Liver (tissue), 9 donors: ENCODE results near the gene DUSP16. TPM values are rescaled to one million over a fixed set of nuclear protein-coding genes. Genes with fewer than 3 reads are reported as not detected.

Source experiments
- DNase-seq: peaks from one replicate; pipeline ENCODE4 v3.0.0-alpha.2; 2017; ENCODE audit warnings: low spot score
- H3K27ac ChIP-seq, 2 donors: one replicate each; pipeline ENCODE4 v1.7.0; 2013; ENCODE audit warnings: inconsistent platforms in 2 of 2, low read length in 2 of 2, control low read depth in 1 of 2, low read depth in 1 of 2, mild to moderate bottlenecking in 1 of 2
- H3K27me3 ChIP-seq, 4 donors: one replicate each; pipeline versions ENCODE4 v1.6.1 to v1.7.0; 2013; ENCODE audit warnings: low read length in 3 of 4, inconsistent platforms in 1 of 4, mild to moderate bottlenecking in 1 of 4, moderate library complexity in 1 of 4; ENCODE audit not compliant: control insufficient read depth in 4 of 4, insufficient read depth in 4 of 4
- H3K36me3 ChIP-seq, 4 donors: one replicate each; pipeline versions ENCODE4 v1.6.1 to v1.7.0; 2013; ENCODE audit warnings: low read length in 3 of 4, mild to moderate bottlenecking in 3 of 4, low read depth in 1 of 4, moderate library complexity in 1 of 4; ENCODE audit not compliant: control insufficient read depth in 4 of 4, insufficient read depth in 3 of 4
- H3K4me1 ChIP-seq, 4 donors: one replicate each; pipeline versions ENCODE4 v1.6.1 to v1.7.0; 2013; ENCODE audit warnings: low read length in 3 of 4, mild to moderate bottlenecking in 3 of 4, moderate library complexity in 1 of 4; ENCODE audit not compliant: control insufficient read depth in 4 of 4, insufficient read depth in 4 of 4
- H3K4me3 ChIP-seq, 3 donors: one replicate each; pipeline versions ENCODE4 v1.6.1 to v1.7.0; 2013; ENCODE audit warnings: low read length in 3 of 3, control low read depth in 1 of 3, low read depth in 1 of 3, mild to moderate bottlenecking in 1 of 3
- H3K9ac ChIP-seq, 2 donors: one replicate each; pipeline ENCODE4 v1.7.0; 2013; ENCODE audit warnings: low read length in 2 of 2, mild to moderate bottlenecking in 2 of 2, moderate library complexity in 2 of 2, control low read depth in 1 of 2, low read depth in 1 of 2
- H3K9me3 ChIP-seq, 4 donors: one replicate each; pipeline versions ENCODE4 v1.6.1 to v1.7.0; 2013; ENCODE audit warnings: low read length in 3 of 4; ENCODE audit not compliant: control insufficient read depth in 4 of 4
- EGR1 ChIP-seq, 2 donors: IDR thresholded peaks; 2 replicates each; pipeline ENCODE4 v1.6.1; 2016 to 2018; ENCODE audit warnings: antibody characterized with exemption in 2 of 2, low read depth in 2 of 2
- FOXA1 ChIP-seq: IDR thresholded peaks from 2 replicates; pipeline ENCODE4 v1.6.1; 2016; ENCODE audit warnings: antibody characterized with exemption
- FOXA2 ChIP-seq: IDR thresholded peaks from 2 replicates; pipeline ENCODE4 v1.6.1; 2016; ENCODE audit warnings: antibody characterized with exemption
- HNF4A ChIP-seq, 2 donors: conservative IDR thresholded peaks; 2 replicates each; pipeline ENCODE4 v1.6.1; 2016; ENCODE audit warnings: antibody characterized with exemption in 2 of 2, mild to moderate bottlenecking in 2 of 2
- JUND ChIP-seq, 2 donors: IDR thresholded peaks; 2 replicates each; pipeline ENCODE4 v1.6.1; 2016; ENCODE audit warnings: antibody characterized with exemption in 2 of 2
- MAX ChIP-seq: IDR thresholded peaks from 2 replicates; pipeline ENCODE4 v1.6.1; 2016; ENCODE audit warnings: antibody characterized with exemption
- NR2F2 ChIP-seq: IDR thresholded peaks from 2 replicates; pipeline ENCODE4 v1.6.1; 2016; ENCODE audit warnings: antibody characterized with exemption
- REST ChIP-seq: IDR thresholded peaks from 2 replicates; pipeline ENCODE4 v1.6.1; 2016; ENCODE audit warnings: antibody characterized with exemption, mild to moderate bottlenecking
- RXRA ChIP-seq, 2 donors: IDR thresholded peaks; 2 replicates each; pipeline ENCODE4 v1.6.1; 2017 to 2018; ENCODE audit warnings: antibody characterized with exemption in 2 of 2, mild to moderate bottlenecking in 1 of 2
- SP1 ChIP-seq: IDR thresholded peaks from 2 replicates; pipeline ENCODE4 v1.6.1; 2018; ENCODE audit warnings: antibody characterized with exemption, mild to moderate bottlenecking
- YY1 ChIP-seq: IDR thresholded peaks from 2 replicates; pipeline ENCODE4 v1.6.1; 2016; ENCODE audit warnings: antibody characterized with exemption, mild to moderate bottlenecking
- ZBTB33 ChIP-seq: IDR thresholded peaks from 2 replicates; pipeline ENCODE4 v1.6.1; 2016; ENCODE audit warnings: antibody characterized with exemption
- WGBS: extraction: QIAGEN DNeasy Blood & Tissue Kit; methylation state at CpG from one replicate; pipeline ENCODE4 v1.1.7; 2013; 5-methylcytosine and 5-hydroxymethylcytosine counted together
- polyA plus RNA-seq, 2 donors: library from polyadenylated mRNA; stranded (reverse) in 1 of 2; unstranded in 1 of 2; fragments of 200-250 nt in 1 of 2; fragments of >200 nt in 1 of 2; fragmentation: Nextera tagmentation in 1 of 2; extraction: Ambion mirVana in 1 of 2; gene quantifications; one replicate each; pipeline versions ENCODE4 v1.2.1 to v1.2.3, GENCODE V29; 2013 to 2015
- total RNA-seq, 2 donors: library from RNA; depleted of rRNA; stranded (reverse); fragments of >200 nt; gene quantifications; one replicate each; pipeline ENCODE4 v1.2.3, GENCODE V29; 2014
- TF ChIP-seq, protein P1 (sequence below): fragments of 150-350 bp; IDR thresholded peaks from 2 replicates; pipeline ENCODE4 v1.5.1; 2017; ENCODE audit warnings: improper control_type of control experiment, low read depth, low read length; ENCODE audit not compliant: missing input control
- donor health status: healthy.
- donor health status: healthy.
- donor health status: healthy.
- donor health status: healthy.
- donor health status: healthy.

The DUSP16 gene
- total and polyA plus RNA-seq, 4 donors: 7.8 to 56.4 (median 19.1) TPM

DNA sequence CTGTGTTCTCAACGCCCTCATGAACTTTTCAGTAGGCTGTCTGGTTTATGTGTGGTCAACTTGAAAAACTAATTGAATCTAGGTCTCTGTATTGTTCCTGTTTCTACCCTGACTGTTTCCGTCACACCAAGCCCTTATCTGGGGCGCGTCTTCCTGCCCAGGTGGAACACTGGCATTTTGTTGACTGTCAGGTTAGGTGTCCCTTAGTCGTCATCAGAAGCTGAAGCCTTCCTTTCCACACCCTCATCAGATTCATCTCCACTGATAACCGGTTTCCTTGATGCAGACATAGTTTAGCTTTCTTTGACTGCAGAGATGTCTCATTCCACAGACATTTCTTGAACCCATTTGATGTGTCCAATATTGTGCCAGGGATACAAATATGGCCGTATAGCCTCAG is 96.5 kb downstream of the DUSP16 start:
- H3K4me3 ChIP-seq: no peak overlapping the region
- no peaks in the 10 kb centered on the region for H3K9me3 ChIP-seq
- 82% methylated on average over 7 of the region's 7 CpGs for WGBS
- DNase-seq: no peak
- no peak overlapping the region for H3K9ac ChIP-seq
- no peaks in the 10 kb centered on the region for H3K27me3 ChIP-seq
- no peaks in the 10 kb centered on the region for H3K4me1 ChIP-seq
- H3K36me3 ChIP-seq: peaks cover 0 to 5% (median 0%) of the 10 kb centered on the region in 4 donors
- TF ChIP-seq ZBTB33 (no peak), HNF4A (conservative IDR thresholded peaks at IDR 0.05) (no peak), MAX (no peak), RXRA (IDR thresholded peaks at IDR 0.05) (no peak), REST (no peak), EGR1 (IDR thresholded peaks at IDR 0.05; ENCODE audit: low read depth in 2 of 2) (no peak), SP1 (no peak)
- TF ChIP-seq, protein P1, sequence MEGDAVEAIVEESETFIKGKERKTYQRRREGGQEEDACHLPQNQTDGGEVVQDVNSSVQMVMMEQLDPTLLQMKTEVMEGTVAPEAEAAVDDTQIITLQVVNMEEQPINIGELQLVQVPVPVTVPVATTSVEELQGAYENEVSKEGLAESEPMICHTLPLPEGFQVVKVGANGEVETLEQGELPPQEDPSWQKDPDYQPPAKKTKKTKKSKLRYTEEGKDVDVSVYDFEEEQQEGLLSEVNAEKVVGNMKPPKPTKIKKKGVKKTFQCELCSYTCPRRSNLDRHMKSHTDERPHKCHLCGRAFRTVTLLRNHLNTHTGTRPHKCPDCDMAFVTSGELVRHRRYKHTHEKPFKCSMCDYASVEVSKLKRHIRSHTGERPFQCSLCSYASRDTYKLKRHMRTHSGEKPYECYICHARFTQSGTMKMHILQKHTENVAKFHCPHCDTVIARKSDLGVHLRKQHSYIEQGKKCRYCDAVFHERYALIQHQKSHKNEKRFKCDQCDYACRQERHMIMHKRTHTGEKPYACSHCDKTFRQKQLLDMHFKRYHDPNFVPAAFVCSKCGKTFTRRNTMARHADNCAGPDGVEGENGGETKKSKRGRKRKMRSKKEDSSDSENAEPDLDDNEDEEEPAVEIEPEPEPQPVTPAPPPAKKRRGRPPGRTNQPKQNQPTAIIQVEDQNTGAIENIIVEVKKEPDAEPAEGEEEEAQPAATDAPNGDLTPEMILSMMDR: no peak
- H3K27ac ChIP-seq: no peak overlapping the region

DNA sequence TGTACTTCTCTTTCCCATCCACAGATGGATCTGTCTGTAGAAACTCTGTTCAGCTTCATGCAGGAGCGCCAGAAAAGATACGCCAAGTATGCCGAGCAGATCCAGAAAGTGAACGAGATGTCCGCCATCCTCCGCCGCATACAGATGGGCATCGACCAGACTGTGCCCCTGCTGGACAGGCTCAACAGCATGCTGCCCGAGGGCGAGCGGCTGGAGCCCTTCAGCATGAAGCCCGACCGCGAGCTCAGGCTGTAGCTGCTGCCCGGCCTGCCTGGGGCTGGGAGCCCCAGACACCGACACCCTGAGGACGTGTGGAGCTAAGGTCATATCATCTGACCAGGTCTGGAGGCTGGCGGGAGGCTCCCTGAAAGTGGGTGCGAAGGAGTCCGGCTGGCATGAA is 97.1 kb downstream of the DUSP16 start:
- DNase-seq: no peak
- Histone ChIP-seq H3K4me3 (no peak overlapping the region), H3K9ac (no peak overlapping the region), H3K27ac (no peak overlapping the region), H3K27me3 (no peaks in the 10 kb centered on the region), H3K36me3 (peaks cover 0 to 5% (median 0%) of the 10 kb centered on the region in 4 donors), H3K4me1 (no peaks in the 10 kb centered on the region), H3K9me3 (no peaks in the 10 kb centered on the region)
- WGBS: 94% methylated on average over 20 of the region's 20 CpGs
- TF ChIP-seq HNF4A (conservative IDR thresholded peaks at IDR 0.05) (no peak), ZBTB33 (no peak), NR2F2 (no peak), SP1 (no peak), FOXA1 (no peak), YY1 (no peak), JUND (IDR thresholded peaks at IDR 0.05) (no peak), FOXA2 (no peak), EGR1 (IDR thresholded peaks at IDR 0.05; ENCODE audit: low read depth in 2 of 2) (no peak)
